ENCODE results near the gene STMN3.
"Not testable (repeated sequence)": the region's sequence is repeated elsewhere in the genome, so short reads cannot be mapped to it uniquely, and the experiment has no call there.

GRCh38 chr20:63640686-63641085 lies 12.5 kb downstream of the STMN3 start:
- not testable (repeated sequence) for TF ChIP-seq POLR2A, CTCF (IDR thresholded peaks at IDR 0.05)

Data from lower leg skin (tissue), 3 donors.